Glomerular visceral epithelial cell (primary cell): ENCODE measurements around the gene R3HDM1.
A peak's percentile ranks its signal among the peaks of the same experiment; 100 is the strongest.
"Not testable (repeated sequence)": the region's sequence is repeated elsewhere in the genome, so short reads cannot be mapped to it uniquely, and the experiment has no call there.

Experiments
- DNase-seq: peaks from one replicate; pipeline ENCODE4 v3.0.0-alpha.2; 2016; ENCODE audit errors: extremely low spot score

R3HDM1 gene

GRCh38 chr2:135531231-135532197 is at the start of gene R3HDM1:
R3HDM1 (plus strand) TSS chr2:135531484; CDS start chr2:135604846, 73,362 bp downstream.
- peak; percentile 100 for DNase-seq

GRCh38 chr2:135485441-135485840 is 45.8 kb upstream of the R3HDM1 start:
- no peak for DNase-seq

- no peak for DNase-seq
These were observed 40.9 kb upstream of the R3HDM1 start for GRCh38 chr2:135490376-135490775.

- no peak for DNase-seq
These were observed 36.8 kb upstream of the R3HDM1 start for GRCh38 chr2:135494503-135494902.

GRCh38 chr2:135494917-135495316 is 36.4 kb upstream of the R3HDM1 start:
- DNase-seq: no peak

- not testable (repeated sequence) for DNase-seq
These were observed 32.7 kb upstream of the R3HDM1 start for GRCh38 chr2:135498588-135498987.

- no peak for DNase-seq
These were observed 26.5 kb upstream of the R3HDM1 start for GRCh38 chr2:135504811-135505210.

GRCh38 chr2:135510577-135510976 is 20.7 kb upstream of the R3HDM1 start:
- no peak for DNase-seq

- DNase-seq: no peak
These were observed 19.2 kb upstream of the R3HDM1 start for GRCh38 chr2:135512099-135512498.

- DNase-seq: no peak
These were observed 5.5 kb upstream of the R3HDM1 start for GRCh38 chr2:135525786-135526185.

- no peak for DNase-seq
These were observed 3.3 kb upstream of the R3HDM1 start for GRCh38 chr2:135528006-135528405.

- peak; percentile 98 for DNase-seq
These were observed 712 bp upstream of the R3HDM1 start, which contains the start of gene ZRANB3 for GRCh38 chr2:135530313-135531230. ZRANB3 (minus strand) TSS chr2:135531218.

- DNase-seq: no peak
These were observed 1.3 kb downstream of the R3HDM1 start for GRCh38 chr2:135532581-135532980.

- not testable (repeated sequence) for DNase-seq
These were observed 2.3 kb downstream of the R3HDM1 start for GRCh38 chr2:135533545-135533944.

GRCh38 chr2:135546436-135546835 is 15.2 kb downstream of the R3HDM1 start:
- DNase-seq: no peak

- no peak for DNase-seq
These were observed 16.0 kb downstream of the R3HDM1 start for GRCh38 chr2:135547311-135547710.

GRCh38 chr2:135551356-135551755 is 20.1 kb downstream of the R3HDM1 start:
- no peak for DNase-seq

- no peak for DNase-seq
These were observed 21.6 kb downstream of the R3HDM1 start for GRCh38 chr2:135552887-135553286.

- DNase-seq: no peak
These were observed 24.0 kb downstream of the R3HDM1 start for GRCh38 chr2:135555311-135555710.

GRCh38 chr2:135557530-135557929 is 26.2 kb downstream of the R3HDM1 start:
- DNase-seq: no peak

GRCh38 chr2:135561925-135562324 is 30.6 kb downstream of the R3HDM1 start:
- no peak for DNase-seq

- no peak for DNase-seq
These were observed 32.5 kb downstream of the R3HDM1 start for GRCh38 chr2:135563793-135564192.
